NCI-H2227 treated with DMSO at 0.1 percent for 48 hours (cell line): ENCODE data around the gene STRN4.

Experiments
- DNase-seq: peaks from one replicate; lab custom pipeline; 2025; lab: John Stamatoyannopoulos, UW

STRN4 gene

DNA sequence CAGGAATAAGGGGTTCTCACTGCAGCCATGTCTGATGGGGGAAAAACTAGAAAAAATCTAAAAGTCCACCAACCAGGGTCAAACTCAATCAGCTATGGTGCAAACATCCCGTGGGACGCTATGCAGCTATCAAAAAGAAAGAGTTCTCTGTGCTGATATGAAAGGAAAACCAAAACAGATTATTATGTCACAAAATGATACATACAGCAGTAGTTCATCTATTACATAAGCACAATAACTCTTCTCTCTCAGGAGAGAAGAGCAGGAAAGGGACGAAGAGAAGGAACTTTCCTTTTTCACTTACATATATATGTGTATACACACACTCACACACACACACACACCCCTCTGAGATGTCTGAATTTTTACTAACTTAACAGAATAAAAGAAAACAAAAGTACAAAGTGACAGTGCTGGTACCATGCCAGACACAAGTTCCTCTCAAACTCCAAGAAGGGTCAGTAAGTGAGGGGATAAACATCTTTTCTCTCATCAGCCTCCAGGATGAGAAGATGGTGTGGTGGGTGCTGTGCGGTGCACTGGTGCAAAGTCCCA lies 3.2 kb downstream of the STRN4 start:
- no peak for DNase-seq

DNA sequence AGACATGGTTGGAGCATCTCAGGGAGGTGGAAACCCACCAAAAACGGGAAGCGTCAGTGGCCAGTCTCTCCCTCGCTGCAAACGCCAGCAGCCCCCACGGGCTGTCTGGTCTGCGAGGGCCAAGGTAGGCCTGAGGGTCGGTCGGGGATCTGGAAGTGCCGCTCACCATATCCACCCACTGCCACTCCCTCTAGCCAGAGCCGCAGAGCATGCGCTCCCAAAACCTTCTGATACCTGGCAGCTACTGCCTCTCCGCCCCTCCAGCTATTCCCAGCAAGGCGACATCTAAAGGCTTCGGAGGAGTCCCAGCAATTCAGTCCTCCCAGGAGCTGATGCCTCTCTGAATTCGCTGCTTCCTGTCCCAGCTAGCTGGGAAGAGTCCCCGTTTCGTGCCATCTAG lies 4.8 kb downstream of the STRN4 start:
- no peak for DNase-seq

- DNase-seq = no peak
These were observed 6.9 kb downstream of the STRN4 start for GRCh38 chr19:46739290-46739771.

DNA sequence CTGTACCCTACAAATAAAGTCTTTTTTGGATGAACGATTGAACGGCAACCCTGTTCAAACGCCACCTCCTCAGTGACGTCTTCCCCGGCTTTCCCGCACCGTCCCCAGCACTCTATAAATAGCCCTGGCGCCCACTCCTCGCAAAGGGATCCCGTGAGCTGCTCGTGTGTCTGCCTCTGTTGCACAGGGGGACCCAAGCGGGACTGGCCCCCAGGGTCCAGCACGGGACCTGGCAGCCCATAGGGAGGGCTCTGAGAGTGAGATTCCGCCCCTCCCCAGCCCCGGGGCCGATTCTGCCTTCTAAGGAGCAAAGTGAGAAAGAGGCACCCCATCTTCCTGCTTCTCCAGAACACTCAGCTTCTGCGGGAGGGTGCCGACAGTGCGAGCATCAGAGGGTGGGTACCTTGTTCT lies 8.5 kb downstream of the STRN4 start:
- DNase-seq = no peak

DNA sequence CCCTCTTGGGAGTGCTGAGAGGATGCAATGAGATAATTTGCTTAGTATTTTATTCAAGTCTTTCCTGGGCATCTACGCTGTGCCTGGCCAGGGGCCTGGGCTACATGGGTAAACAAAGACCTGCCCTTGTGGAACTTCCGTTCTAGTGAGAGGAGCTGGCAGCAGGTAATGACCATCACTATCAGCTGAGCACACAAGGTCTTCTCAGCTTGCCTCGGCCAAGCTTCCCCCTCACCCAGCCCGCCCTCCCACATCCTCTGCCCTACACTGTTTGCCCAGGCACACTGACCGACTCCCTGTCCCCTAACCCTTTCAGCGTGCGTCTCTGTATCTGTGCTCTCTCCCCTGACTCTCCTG lies 9.0 kb downstream of the STRN4 start:
- no peak for DNase-seq

- DNase-seq = no peak
These were observed 9.5 kb downstream of the STRN4 start for GRCh38 chr19:46736531-46737297.

DNA sequence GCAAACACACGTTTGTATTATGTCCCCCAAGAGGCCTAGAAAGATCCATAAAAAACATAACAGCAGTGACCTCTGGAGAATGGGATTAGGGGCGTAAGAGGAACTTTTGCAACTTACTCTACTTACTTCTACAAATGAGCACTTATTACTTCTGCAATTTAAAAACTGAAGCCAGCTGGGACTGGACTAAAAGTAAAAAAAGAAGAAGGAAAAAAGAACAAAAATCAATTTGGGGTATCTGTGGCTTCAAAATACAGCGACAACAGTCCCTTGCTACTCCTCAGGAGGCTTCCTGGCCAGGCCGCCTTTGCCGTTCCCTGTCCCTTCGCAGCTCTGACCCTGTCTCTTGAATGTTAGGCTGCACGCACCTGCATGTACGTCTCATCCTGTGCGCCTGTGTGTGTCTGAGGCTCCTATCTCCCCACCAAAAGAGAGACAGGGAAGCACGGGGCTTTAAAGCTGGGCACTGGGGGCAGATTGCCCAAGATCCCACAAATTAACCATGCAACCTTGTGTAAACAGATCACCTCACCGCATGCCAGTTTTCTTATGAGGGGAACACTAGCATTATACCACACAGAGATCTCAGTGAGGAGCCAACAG lies 12.5 kb downstream of the STRN4 start:
- DNase-seq = no peak

GRCh38 chr19:46732966-46733689 lies 13.1 kb downstream of the STRN4 start:
- DNase-seq = no peak

DNA sequence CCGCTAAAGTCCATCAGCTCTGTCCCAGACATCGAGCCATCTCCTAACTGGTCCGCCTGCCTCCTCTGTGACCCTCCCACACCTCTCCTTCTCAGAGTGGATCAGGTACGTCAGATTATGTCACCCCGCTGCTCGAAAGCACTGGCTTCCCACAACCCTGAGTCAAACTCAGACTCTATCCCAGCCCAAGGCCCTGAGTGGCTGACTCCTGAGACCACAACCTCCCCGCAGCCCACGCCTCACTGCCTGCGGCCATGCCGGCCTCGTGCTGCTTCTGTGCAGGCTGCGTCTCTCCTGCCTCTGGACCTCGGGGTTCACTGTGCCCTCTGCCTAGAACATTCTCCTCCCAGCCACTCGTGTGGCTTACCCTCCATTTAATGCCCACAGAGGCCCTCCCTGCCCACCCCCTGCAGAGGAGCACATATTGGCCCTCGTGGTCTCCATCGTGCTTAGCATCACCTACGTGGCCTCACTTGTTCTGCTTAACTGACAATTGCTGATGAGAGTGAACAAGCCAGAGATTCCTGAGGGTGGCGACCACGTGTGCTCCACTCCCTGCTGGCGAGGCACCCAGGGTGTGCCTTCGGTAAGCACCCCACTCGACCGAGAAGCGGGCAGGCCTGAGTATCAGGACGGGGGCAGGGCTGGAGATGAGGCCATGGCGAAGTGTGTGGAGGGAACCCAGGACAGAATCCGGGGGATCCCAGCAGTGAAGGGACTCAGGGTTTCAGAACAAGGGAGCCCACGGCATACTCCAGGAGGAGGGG lies 13.9 kb downstream of the STRN4 start:
- no peak for DNase-seq

DNA sequence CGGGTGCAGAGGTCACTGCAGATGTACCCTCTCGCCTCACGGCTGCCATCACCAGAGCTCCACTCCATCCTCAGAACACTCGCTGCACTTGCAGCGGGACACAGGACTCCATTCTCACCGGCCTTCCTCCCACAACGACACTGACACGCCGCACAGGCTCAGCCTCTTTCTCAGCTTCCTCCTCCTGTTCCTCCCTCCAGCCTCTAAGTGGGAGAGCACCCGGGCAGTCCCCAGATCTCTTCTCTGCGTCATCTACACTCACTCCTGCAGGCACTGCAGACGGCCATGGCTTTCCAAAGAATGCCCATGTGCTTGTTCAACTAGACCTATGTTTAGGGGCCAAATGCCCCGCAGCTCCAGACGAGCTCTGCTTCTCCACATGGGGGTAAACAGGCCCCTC lies 14.7 kb downstream of the STRN4 start:
- no peak for DNase-seq

DNA sequence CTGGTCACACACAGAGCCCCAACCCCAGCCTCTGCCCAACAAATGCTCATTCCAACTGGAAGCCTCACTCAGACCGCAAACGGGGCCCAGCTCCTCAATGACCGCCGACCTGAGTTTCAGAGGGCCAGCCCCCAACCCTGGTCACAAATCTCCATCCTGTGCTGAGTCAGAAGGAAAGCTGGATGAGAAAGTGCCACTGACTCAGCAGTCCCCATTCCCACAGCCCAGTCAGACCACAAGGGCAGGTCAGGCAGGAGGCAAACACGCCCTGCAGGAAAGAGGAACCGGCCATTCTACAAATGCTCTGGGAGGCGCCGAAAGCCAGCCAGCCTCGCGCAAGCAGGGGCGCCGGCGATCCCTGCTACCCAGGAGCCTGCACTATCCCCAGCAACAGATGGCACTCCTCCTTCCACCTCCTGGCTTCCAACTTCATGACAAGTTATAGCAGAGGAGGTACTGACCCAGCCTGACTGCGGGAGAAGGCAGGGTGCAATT lies 15.2 kb downstream of the STRN4 start:
- DNase-seq = no peak

GRCh38 chr19:46730595-46730994 lies 15.7 kb downstream of the STRN4 start:
- DNase-seq = no peak

GRCh38 chr19:46730187-46730586 lies 16.1 kb downstream of the STRN4 start:
- DNase-seq = no peak

DNA sequence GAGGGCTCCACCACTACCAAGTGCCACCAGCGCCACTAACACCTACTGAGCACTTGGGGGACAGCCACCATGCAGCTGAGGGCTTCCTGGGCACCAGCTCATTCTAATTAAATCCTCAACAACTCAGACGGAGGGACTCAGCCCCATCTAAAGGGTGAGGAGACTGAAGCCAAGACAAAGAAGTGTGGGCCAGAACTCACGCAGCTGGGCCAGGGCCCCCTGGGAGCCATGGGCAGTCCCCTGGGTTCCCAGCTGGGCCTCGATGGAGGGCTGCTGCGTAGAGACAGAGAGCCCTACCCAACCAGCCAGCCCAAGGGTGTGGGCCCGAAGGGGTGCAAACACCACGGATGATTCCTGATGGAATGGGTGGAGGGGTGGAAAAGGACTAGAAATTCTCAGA lies 16.6 kb downstream of the STRN4 start:
- no peak for DNase-seq

- DNase-seq = peak; percentile 10
These were observed 17.4 kb downstream of the STRN4 start for GRCh38 chr19:46728693-46729339.

DNA sequence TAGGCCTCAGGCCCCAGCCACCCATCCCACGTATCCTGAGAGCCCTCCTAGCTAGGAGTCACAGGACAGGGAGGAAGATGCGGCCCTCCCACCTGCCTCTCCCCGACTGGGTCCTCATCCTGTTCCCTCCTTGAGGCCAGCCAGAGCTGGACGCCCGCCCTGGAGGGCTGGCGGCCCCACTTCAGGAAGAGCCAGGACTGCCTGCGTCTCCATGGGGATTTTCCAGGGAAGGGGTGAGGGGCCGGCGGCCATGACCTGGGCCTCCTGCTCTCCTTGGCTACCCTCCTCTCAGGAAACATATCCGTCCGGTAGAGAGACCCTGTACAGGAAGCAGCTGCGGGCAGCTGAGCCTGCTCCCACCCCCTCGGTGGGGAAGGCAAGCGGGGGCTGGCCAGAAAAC lies 18.0 kb downstream of the STRN4 start:
- no peak for DNase-seq

DNA sequence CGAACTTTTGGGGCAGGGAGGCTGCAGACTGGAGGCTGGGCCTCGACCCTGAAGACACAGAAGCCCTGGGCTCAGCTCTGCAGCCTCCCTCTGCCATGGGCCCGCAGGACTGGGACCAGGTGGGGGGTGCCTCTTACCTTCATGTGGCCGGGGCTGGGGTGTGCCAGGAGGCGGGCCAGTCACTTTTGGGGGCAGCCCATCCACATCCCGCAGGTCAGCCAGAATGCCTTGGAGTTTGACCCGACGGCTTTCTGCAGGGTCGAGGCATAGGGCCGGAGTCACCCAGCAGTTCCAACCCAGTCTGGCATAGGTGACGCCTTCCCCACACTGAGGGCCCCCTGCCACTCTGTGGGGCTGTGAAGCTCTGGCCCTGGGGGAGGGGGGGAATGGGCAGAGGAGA lies 18.5 kb downstream of the STRN4 start:
- DNase-seq = no peak

GRCh38 chr19:46726971-46727501 lies 19.2 kb downstream of the STRN4 start:
- no peak for DNase-seq

GRCh38 chr19:46726551-46726950 lies 19.7 kb downstream of the STRN4 start:
- DNase-seq = no peak

DNA sequence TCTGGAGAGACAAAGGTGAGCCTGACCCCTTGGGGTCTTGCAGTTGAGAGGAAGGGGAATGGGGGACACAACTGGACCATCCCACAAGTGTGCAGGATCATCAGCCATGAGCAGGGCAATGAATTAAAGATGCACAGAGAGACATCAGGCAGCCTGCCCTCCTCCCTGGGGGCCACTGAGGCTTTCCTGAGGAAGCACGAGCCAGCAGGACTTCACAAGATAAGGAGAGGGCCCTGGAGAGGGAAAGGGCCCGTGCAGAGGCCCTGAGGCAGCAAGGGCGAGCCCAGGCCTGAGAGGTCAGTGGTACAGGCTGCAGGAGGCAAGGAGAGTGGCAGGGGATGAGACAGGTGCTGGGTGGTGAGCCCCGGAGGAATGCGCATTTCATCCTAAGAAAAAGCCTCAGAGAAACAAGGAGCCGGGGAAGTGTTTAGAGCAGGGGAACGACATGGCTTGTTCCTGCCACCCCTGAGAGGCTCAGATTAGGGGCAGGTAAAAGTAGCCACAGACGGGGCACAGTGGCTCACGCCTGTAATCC lies 20.3 kb downstream of the STRN4 start:
- no peak for DNase-seq
